Measurements from ENCODE around the gene MCL1. TPM values are rescaled to one million over a fixed set of nuclear protein-coding genes. Genes with fewer than 3 reads are reported as not detected.

Gene MCL1
- total RNA-seq, 2 experiments from 2014 or later = 249 to 261 TPM

- Mint-ChIP-seq H3K4me3 (no peak overlapping the region), H3K36me3 (ENCODE audit: low read depth) (no peaks in the 10 kb centered on the region), H3K9me3 (ENCODE audit: insufficient read depth) (no peaks in the 10 kb centered on the region), H3K27ac (no peak overlapping the region), H3K27me3 (ENCODE audit: low read depth) (peaks cover 3% of the 10 kb centered on the region), H3K4me1 (ENCODE audit: low read depth) (peaks cover 32% of the 10 kb centered on the region)
- no peak for ATAC-seq
- no peak for DNase-seq
- ChIA-PET CTCF (interaction anchor here (0.9 to 9.3 kb wide), 2 partner anchors 25 to 65 kb away, joined by 3 to 386 read pairs; partner anchors contain the start of gene ENSA), POLR2A (interaction anchor here (16.0 kb wide), 1 partner anchor 19 kb away, joined by 1108 read pairs; the partner anchor contains the start of gene MCL1)
Measured at GRCh38 chr1:150557065-150557600, 22.3 kb downstream of the MCL1 start.

GRCh38 chr1:150555971-150556865 lies 23.2 kb downstream of the MCL1 start:
- ATAC-seq (no peak), DNase-seq (no peak)
- H3K27ac Mint-ChIP-seq = no peak overlapping the region
- ChIA-PET CTCF (interaction anchor here (0.7 to 0.9 kb wide), 2 partner anchors 24 to 73 kb away, joined by 3 read pairs; partner anchors contain the start of gene ENSA), POLR2A (interaction anchor here (16.0 kb wide), 1 partner anchor 20 kb away, joined by 1108 read pairs; the partner anchor contains the start of gene MCL1)
- no peaks in the 10 kb centered on the region for H3K9me3 Mint-ChIP-seq (ENCODE audit: insufficient read depth)
- H3K4me1 Mint-ChIP-seq (ENCODE audit: low read depth) = peaks cover 34% of the 10 kb centered on the region
- no peaks in the 10 kb centered on the region for H3K36me3 Mint-ChIP-seq (ENCODE audit: low read depth)
- peaks cover 5% of the 10 kb centered on the region for H3K27me3 Mint-ChIP-seq (ENCODE audit: low read depth)
- H3K4me3 Mint-ChIP-seq = no peak overlapping the region

GRCh38 chr1:150555198-150555970 lies 24.0 kb downstream of the MCL1 start:
- ChIA-PET POLR2A (no interaction called here), CTCF (interaction anchor here (0.7 kb wide), 1 partner anchor 74 kb away, joined by 3 read pairs; the partner anchor contains the start of gene ENSA)
- DNase-seq (no peak), ATAC-seq (no peak)
- Mint-ChIP-seq H3K4me1 (ENCODE audit: low read depth) (peaks cover 34% of the 10 kb centered on the region), H3K27ac (no peak overlapping the region), H3K9me3 (ENCODE audit: insufficient read depth) (no peaks in the 10 kb centered on the region), H3K36me3 (ENCODE audit: low read depth) (no peaks in the 10 kb centered on the region), H3K27me3 (ENCODE audit: low read depth) (peaks cover 8% of the 10 kb centered on the region), H3K4me3 (no peak overlapping the region)

- H3K27me3 Mint-ChIP-seq (ENCODE audit: low read depth) = peaks cover 14% of the 10 kb centered on the region
- peaks cover 33% of the 10 kb centered on the region for H3K4me1 Mint-ChIP-seq (ENCODE audit: low read depth)
- DNase-seq (no peak), ATAC-seq (no peak)
- H3K4me3 Mint-ChIP-seq = no peak overlapping the region
- no peak overlapping the region for H3K27ac Mint-ChIP-seq
- no peaks in the 10 kb centered on the region for H3K36me3 Mint-ChIP-seq (ENCODE audit: low read depth)
- POLR2A ChIA-PET = interaction anchor here (1.4 kb wide), 1 partner anchor 26 kb away, joined by 4 read pairs; the partner anchor contains the start of gene MCL1
- CTCF ChIA-PET = no interaction called here
- no peaks in the 10 kb centered on the region for H3K9me3 Mint-ChIP-seq (ENCODE audit: insufficient read depth)
Measured at GRCh38 chr1:150554086-150554452, 25.3 kb downstream of the MCL1 start.

GRCh38 chr1:150553392-150554085 lies 25.9 kb downstream of the MCL1 start:
- no peaks in the 10 kb centered on the region for H3K36me3 Mint-ChIP-seq (ENCODE audit: low read depth)
- H3K27ac Mint-ChIP-seq = no peak overlapping the region
- ATAC-seq = no peak
- ChIA-PET POLR2A (interaction anchor here (0.8 to 1.4 kb wide), 3 partner anchors 8 to 26 kb away, joined by 3 to 4 read pairs (median 4); partner anchors contain the start of gene MCL1), CTCF (no interaction called here)
- H3K9me3 Mint-ChIP-seq (ENCODE audit: insufficient read depth) = no peaks in the 10 kb centered on the region
- H3K27me3 Mint-ChIP-seq (ENCODE audit: low read depth) = peaks cover 14% of the 10 kb centered on the region
- H3K4me1 Mint-ChIP-seq (ENCODE audit: low read depth) = peaks cover 34% of the 10 kb centered on the region
- H3K4me3 Mint-ChIP-seq = no peak overlapping the region
- DNase-seq = no peak

GRCh38 chr1:150552911-150553289 lies 26.5 kb downstream of the MCL1 start:
- H3K36me3 Mint-ChIP-seq (ENCODE audit: low read depth) = no peaks in the 10 kb centered on the region
- ChIA-PET POLR2A (interaction anchor here (0.8 to 1.3 kb wide), 3 partner anchors 7 to 26 kb away, joined by 3 to 5 read pairs (median 4); no protein-coding TSS in a partner anchor), CTCF (interaction anchor here (2.7 kb wide), 1 partner anchor 297 kb away, joined by 7 read pairs; no protein-coding TSS in a partner anchor)
- DNase-seq (no peak), ATAC-seq (no peak)
- H3K9me3 Mint-ChIP-seq (ENCODE audit: insufficient read depth) = no peaks in the 10 kb centered on the region
- H3K4me1 Mint-ChIP-seq (ENCODE audit: low read depth) = peaks cover 36% of the 10 kb centered on the region
- H3K27ac Mint-ChIP-seq = peak overlapping the region; percentile 25
- H3K27me3 Mint-ChIP-seq (ENCODE audit: low read depth) = peaks cover 17% of the 10 kb centered on the region
- H3K4me3 Mint-ChIP-seq = no peak overlapping the region

- Mint-ChIP-seq H3K9me3 (ENCODE audit: insufficient read depth) (no peaks in the 10 kb centered on the region), H3K27me3 (ENCODE audit: low read depth) (peaks cover 17% of the 10 kb centered on the region), H3K36me3 (ENCODE audit: low read depth) (no peaks in the 10 kb centered on the region), H3K4me3 (no peak overlapping the region), H3K27ac (peak overlapping the region; percentile 25), H3K4me1 (ENCODE audit: low read depth) (peaks cover 36% of the 10 kb centered on the region)
- no peak for DNase-seq
- ATAC-seq = no peak
- POLR2A ChIA-PET = interaction anchor here (0.6 to 1.6 kb wide), 7 partner anchors 8 to 487 kb away, joined by 3 to 6 read pairs (median 5); partner anchors contain the start of genes ENSA and MCL1
- CTCF ChIA-PET = interaction anchor here (1.9 to 2.7 kb wide), 2 partner anchors 8 to 297 kb away, joined by 7 to 37 read pairs; no protein-coding TSS in a partner anchor
Measured at GRCh38 chr1:150552128-150552910, 27.1 kb downstream of the MCL1 start.

- peaks cover 36% of the 10 kb centered on the region for H3K4me1 Mint-ChIP-seq (ENCODE audit: low read depth)
- POLR2A ChIA-PET = interaction anchor here (0.6 to 1.6 kb wide), 6 partner anchors 8 to 486 kb away, joined by 3 to 6 read pairs (median 5); partner anchors contain the start of genes ENSA and MCL1
- CTCF ChIA-PET = interaction anchor here (1.9 to 2.7 kb wide), 3 partner anchors 9 to 296 kb away, joined by 7 to 37 read pairs (median 7); no protein-coding TSS in a partner anchor
- no peaks in the 10 kb centered on the region for H3K36me3 Mint-ChIP-seq (ENCODE audit: low read depth)
- peaks cover 17% of the 10 kb centered on the region for H3K27me3 Mint-ChIP-seq (ENCODE audit: low read depth)
- H3K9me3 Mint-ChIP-seq (ENCODE audit: insufficient read depth) = no peaks in the 10 kb centered on the region
- ATAC-seq = no peak
- no peak overlapping the region for H3K4me3 Mint-ChIP-seq
- DNase-seq = no peak
- no peak overlapping the region for H3K27ac Mint-ChIP-seq
Measured at GRCh38 chr1:150551784-150552127, 27.7 kb downstream of the MCL1 start.

GRCh38 chr1:150551051-150551783 lies 28.2 kb downstream of the MCL1 start:
- CTCF ChIA-PET = interaction anchor here (1.9 to 2.7 kb wide), 3 partner anchors 9 to 296 kb away, joined by 7 to 37 read pairs (median 7); no protein-coding TSS in a partner anchor
- Mint-ChIP-seq H3K27me3 (ENCODE audit: low read depth) (peaks cover 21% of the 10 kb centered on the region), H3K27ac (no peak overlapping the region), H3K36me3 (ENCODE audit: low read depth) (no peaks in the 10 kb centered on the region), H3K9me3 (ENCODE audit: insufficient read depth) (no peaks in the 10 kb centered on the region), H3K4me1 (ENCODE audit: low read depth) (peaks cover 36% of the 10 kb centered on the region), H3K4me3 (no peak overlapping the region)
- peak; percentile 11 for ATAC-seq
- POLR2A ChIA-PET = interaction anchor here (0.7 to 1.6 kb wide), 5 partner anchors 11 to 425 kb away, joined by 4 to 6 read pairs (median 5); partner anchors contain the start of genes ENSA and MCL1
- no peak for DNase-seq

Data from activated CD8-positive, alpha-beta T cell treated with anti-CD3 and anti-CD28 coated beads, Interleukin-2, amount 10 ng/mL, durations not matched to agents 7 days and 5 days (primary cell).